ENCODE measurements around the gene EP400.

The EP400 gene

GRCh38 chr12:131915000-131915689 lies 34.6 kb upstream of the EP400 start:
- H3K27ac ChIP-seq, result no peak overlapping the region
- no peak for DNase-seq (ENCODE audit: low spot score)
- no peak overlapping the region for H3K4me3 ChIP-seq
- TF ChIP-seq CTCF (IDR thresholded peaks at IDR 0.05), result no peak

- no peak for TF ChIP-seq CTCF (IDR thresholded peaks at IDR 0.05)
- H3K27ac ChIP-seq, result no peak overlapping the region
- H3K4me3 ChIP-seq, result no peak overlapping the region
- no peak for DNase-seq (ENCODE audit: low spot score)
These were observed 33.9 kb upstream of the EP400 start for GRCh38 chr12:131915823-131916222.

- no peak overlapping the region for H3K4me3 ChIP-seq
- H3K27ac ChIP-seq, result no peak overlapping the region
- TF ChIP-seq CTCF (IDR thresholded peaks at IDR 0.05), result no peak
- DNase-seq (ENCODE audit: low spot score), result no peak
These were observed 33.2 kb upstream of the EP400 start for GRCh38 chr12:131916306-131917138.

GRCh38 chr12:131917139-131917710 lies 32.5 kb upstream of the EP400 start:
- no peak for TF ChIP-seq CTCF (IDR thresholded peaks at IDR 0.05)

GRCh38 chr12:131917711-131918306 lies 31.9 kb upstream of the EP400 start:
- no peak for DNase-seq (ENCODE audit: low spot score)
- Histone ChIP-seq H3K27ac (no peak overlapping the region), H3K4me3 (no peak overlapping the region)
- no peak for TF ChIP-seq CTCF (IDR thresholded peaks at IDR 0.05)

More at GRCh38 chr12:131917139-131917710, 32.5 kb upstream of the EP400 start:
- no peak overlapping the region for H3K4me3 ChIP-seq
- H3K27ac ChIP-seq, result no peak overlapping the region
- DNase-seq (ENCODE audit: low spot score), result no peak

- TF ChIP-seq CTCF (IDR thresholded peaks at IDR 0.05), result no peak
- DNase-seq (ENCODE audit: low spot score), result no peak
- Histone ChIP-seq H3K27ac (no peak overlapping the region), H3K4me3 (no peak overlapping the region)
These were observed 31.3 kb upstream of the EP400 start for GRCh38 chr12:131918311-131919050.
